GM10847 (cell line): ENCODE results near the gene ST6GALNAC3.

Source experiments
- POLR2A ChIP-seq: IDR thresholded peaks from 2 replicates; pipeline ENCODE4 v1.6.1; 2011; ENCODE audit not compliant: insufficient read length; ENCODE audit errors: extremely low read depth

The ST6GALNAC3 gene

GRCh38 chr1:76229279-76230005, 154.9 kb downstream of the ST6GALNAC3 start:
- TF ChIP-seq POLR2A = no peak

DNA sequence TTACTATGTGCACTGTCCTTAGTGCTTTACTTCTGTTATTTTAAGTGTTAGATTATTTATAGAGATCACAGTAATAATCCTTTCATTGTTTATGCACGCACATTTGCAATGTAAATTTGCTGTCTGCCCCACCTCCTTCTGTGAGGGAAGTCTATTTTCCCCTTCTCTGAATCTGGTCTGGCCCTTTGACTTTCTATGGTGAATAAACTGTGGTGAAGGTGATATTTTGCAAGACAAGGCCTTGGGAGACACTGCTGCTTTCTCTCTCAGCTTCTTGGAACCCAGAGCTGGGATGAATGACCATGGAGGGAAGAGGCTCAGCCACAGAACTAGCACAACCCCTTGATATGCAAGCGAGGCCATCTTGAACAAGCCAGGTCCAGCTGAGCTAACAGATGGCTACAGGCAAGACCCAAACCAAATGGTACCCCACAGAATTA, 156.3 kb downstream of the ST6GALNAC3 start:
- no peak for TF ChIP-seq POLR2A

GRCh38 chr1:76231320-76231719, 156.8 kb downstream of the ST6GALNAC3 start:
- no peak for TF ChIP-seq POLR2A

DNA sequence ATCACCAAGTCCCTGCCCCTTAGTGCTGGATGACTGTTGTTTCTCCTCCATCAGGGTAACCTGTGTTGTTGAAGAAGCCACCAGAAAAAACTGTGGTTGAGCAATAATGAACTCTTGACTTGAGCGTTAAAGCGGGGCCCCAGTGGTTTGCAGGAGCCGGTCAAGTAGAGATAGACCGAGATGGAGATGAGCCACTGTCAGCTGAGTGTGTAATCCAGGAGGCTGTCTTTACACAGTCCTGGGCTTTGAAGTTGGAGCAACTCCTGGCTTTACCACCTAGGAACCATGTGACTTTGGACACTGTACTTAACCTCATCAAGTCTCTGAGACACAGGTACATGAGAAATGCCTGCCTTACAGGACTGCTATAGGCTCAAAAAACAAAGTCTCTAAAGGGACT, 158.1 kb downstream of the ST6GALNAC3 start:
- no peak for TF ChIP-seq POLR2A

- no peak for TF ChIP-seq POLR2A
Measured at GRCh38 chr1:76234061-76234460, 159.5 kb downstream of the ST6GALNAC3 start.

DNA sequence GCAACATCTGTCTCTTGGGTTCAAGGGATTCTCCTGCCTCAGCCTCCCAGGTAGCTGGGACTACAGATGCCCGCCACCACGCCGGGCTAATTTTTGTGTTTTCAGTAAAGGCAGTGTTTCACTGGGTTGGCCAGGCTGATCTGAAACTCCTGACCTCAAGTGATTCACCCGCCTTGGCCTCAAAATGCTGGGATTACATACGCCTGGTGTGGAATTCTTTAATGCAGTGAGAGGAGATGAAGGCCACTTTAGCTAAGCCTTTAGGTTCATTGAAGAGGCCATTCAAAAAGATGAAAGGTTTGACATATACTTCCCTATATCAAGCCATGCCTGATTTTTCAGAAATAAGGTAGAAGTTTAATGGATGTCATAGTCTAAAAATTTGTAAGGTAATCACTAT, 162.7 kb downstream of the ST6GALNAC3 start:
- TF ChIP-seq POLR2A = no peak

DNA sequence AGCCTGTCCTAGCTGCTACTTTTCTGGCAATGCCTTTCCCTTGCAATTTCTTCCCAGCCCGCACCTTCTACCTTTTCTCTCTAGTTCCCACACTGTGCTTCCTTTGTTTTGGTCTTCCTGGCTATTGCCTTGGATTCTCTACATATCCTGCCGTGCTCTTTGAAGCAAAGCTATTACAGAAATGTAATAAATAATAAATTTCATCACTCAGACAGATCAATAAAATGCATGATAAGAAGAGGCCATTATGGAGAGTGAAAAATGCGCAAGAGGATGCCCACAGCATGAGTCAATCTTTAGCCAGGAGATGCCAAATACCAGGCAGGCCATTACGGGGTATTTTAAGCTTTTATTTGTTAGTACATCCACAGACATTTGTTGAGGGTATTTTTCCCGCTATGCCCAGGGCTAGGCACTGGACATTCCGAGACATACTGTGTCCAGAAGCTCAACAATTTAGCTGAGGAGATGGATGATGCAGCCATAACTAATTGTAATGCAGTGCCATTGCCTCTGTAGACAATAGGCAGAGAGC, 163.6 kb downstream of the ST6GALNAC3 start:
- TF ChIP-seq POLR2A = no peak

GRCh38 chr1:76239470-76239918, 164.9 kb downstream of the ST6GALNAC3 start:
- TF ChIP-seq POLR2A = no peak

- no peak for TF ChIP-seq POLR2A
Measured at GRCh38 chr1:76240316-76240715, 165.8 kb downstream of the ST6GALNAC3 start.

DNA sequence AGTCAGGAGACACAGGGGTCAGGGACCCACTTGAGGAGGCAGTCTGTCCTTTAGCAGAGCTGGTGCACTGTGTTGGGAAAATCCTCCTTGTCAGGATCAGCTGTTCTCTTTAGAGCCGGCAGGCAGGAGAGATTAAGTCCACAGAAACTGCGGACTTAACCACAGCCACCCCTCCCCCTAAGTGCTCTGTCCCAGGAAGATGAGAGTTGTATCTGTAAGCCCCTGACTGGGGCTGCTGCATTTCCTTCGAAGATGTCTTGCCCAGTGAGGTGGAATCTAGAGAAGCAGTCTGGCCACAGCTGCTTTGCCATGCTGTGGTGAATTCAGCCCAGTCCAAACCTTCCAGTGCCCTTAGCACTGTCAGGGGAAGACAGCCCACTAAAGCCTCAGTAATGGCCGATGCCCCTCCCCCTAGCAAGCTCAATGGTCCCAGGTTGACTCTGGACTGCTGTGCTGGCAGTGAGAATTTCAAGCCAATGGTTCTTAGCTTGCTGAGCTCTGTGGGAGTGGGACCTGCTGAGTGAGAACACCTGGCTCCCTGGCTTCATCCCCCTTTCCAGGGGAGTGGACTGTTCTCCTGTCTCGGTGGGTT, 172.8 kb downstream of the ST6GALNAC3 start:
- TF ChIP-seq POLR2A = no peak

DNA sequence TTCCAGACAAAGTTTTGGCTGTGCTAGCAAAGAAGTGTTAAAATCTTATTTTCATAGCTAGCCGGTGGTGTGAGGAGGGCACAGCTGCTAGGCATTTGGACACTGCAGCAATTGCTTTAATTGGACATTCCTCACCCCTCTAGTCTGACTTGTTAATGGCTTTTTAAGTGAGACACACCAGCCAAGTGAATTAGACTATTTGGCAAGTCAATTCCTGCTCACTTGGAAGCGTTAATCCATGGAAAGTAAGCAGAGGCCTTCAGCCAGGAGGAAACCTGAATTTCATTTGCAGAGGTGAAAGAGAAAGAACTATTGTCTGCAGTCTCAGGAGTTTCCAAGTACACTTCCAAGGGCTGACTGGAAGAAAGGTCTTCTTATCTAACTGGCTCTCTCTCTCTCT, 175.7 kb downstream of the ST6GALNAC3 start:
- no peak for TF ChIP-seq POLR2A

DNA sequence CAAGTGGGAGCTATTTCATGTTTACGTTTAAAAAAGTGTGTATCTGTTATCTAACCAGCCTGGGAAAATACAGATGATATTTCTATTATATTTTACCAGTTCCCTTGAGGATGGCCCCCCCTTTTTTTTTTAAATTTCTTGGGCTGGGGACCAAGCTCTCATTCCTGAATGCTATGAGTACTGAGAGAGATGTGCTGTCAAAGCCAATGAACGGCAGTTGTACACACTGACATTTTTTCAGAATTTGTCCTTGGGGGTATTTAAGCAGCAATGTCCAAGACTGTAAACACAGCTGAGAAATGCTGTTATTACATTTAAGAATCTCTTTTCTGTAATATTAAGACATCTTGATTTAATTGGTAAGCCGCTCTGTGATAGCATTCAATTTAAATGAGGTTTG, 177.9 kb downstream of the ST6GALNAC3 start:
- no peak for TF ChIP-seq POLR2A

DNA sequence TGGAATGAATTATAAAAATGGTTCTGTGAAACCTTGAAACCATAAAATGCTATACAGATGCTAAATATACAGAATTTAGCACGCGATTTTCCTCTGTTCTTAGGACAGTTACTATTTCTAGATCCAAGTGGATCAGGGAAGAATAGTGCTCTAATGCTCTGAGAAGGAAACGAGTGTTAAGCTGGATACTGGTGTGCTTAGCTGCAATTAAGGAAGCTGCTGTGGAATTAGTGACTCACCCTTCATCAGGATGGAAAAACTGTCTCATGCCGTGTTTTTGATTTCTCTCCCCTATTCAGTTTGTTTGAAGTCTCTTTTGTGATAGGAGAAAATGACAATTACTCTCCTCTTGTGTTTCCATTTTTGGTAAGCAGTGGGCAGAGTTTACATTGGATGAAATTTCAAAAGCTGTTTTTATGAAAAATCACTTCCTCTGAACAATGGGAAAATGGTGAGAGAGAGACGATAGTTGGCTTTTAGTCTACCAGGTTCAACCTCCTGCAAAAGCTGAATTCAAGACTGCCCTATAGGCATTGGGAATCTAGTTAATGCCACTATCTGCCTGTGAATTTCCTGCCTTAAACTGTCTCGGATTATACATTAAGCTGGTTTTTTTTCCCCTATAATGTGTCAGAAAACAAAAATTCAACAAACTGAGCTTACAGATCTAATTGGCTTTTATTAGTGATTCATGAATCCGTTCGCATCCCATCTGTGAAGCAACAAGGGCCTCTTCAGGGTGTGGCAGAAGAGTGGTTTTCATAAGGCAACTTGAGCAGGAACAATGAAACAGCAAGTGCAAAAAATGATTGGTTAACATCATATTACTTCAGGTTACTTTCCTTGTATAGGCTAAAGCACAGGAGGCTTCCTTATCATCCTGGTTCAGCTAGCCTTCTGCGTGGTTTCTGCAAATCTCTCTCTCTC, 179.8 kb downstream of the ST6GALNAC3 start:
- TF ChIP-seq POLR2A = no peak

GRCh38 chr1:76256289-76257223, 182.0 kb downstream of the ST6GALNAC3 start:
- no peak for TF ChIP-seq POLR2A
